AG04450 (cell line): ENCODE results near the gene RSRC1. TPM values are rescaled to one million over a fixed set of nuclear protein-coding genes. Genes with fewer than 3 reads are reported as not detected.
"Not testable (repeated sequence)": the region's sequence is repeated elsewhere in the genome, so short reads cannot be mapped to it uniquely, and the experiment has no call there.

Source experiments
- CTCF ChIA-PET: fragments of 300-600, 350-600 bp; formaldehyde crosslinking; extraction: SDS; loops from one replicate; lab custom pipeline; 2022; ENCODE audit warnings: antibody characterized with exemption, inconsistent platforms; lab: Charles Lee
- POLR2A ChIA-PET: fragments of 350-600 bp; formaldehyde crosslinking; extraction: SDS; loops from one replicate; lab custom pipeline; 2021; ENCODE audit warnings: antibody characterized with exemption, inconsistent platforms; lab: Yijun Ruan, JAX
- DNase-seq: peaks from one replicate; pipeline ENCODE4 v3.0.0-alpha.2; 2011; ENCODE audit warnings: low read depth, low spot score
- H3K27ac ChIP-seq: one replicate; pipeline ENCODE4 v1.5.1; 2012; ENCODE audit warnings: low read depth, low read length, control low read depth
- H3K27me3 ChIP-seq: one replicate; pipeline ENCODE4 v1.6.0; 2012; ENCODE audit warnings: low read length; ENCODE audit not compliant: control insufficient read depth, insufficient read depth
- H3K4me3 ChIP-seq: 2 replicates; pipeline ENCODE4 v1.5.1; 2011; ENCODE audit warnings: mild to moderate bottlenecking, low read depth, low read length, control low read depth
- H3K9me3 ChIP-seq: 2 replicates; pipeline ENCODE4 v1.5.1; 2012; ENCODE audit warnings: low read length; ENCODE audit not compliant: control insufficient read depth, insufficient read depth
- CTCF ChIP-seq: IDR thresholded peaks from 2 replicates; pipeline ENCODE4 v1.5.1; 2011; ENCODE audit warnings: low read depth, low read length, control low read depth, inconsistent platforms
- polyA plus RNA-seq: library from polyadenylated mRNA; depleted of rRNA; stranded (reverse); fragments of >200 nt; gene quantifications from 2 replicates; pipeline ENCODE4 v1.2.3, GENCODE V29; 2011

Gene RSRC1
- polyA plus RNA-seq, 1 experiment, result 6.7 TPM

- DNase-seq, result no peak
- POLR2A ChIA-PET, result interaction anchor here (0.5 kb wide), 1 partner anchor 161 kb away, joined by 3 read pairs; no protein-coding TSS in a partner anchor
- TF ChIP-seq CTCF, result no peak
- CTCF ChIA-PET, result interaction anchor here (1.0 kb wide), 2 partner anchors 32 to 798 kb away, joined by 3 to 4 read pairs; no protein-coding TSS in a partner anchor
- Histone ChIP-seq H3K4me3 (no peak overlapping the region), H3K9me3 (no peaks in the 10 kb centered on the region), H3K27ac (no peak overlapping the region), H3K27me3 (no peaks in the 10 kb centered on the region)
Measured at GRCh38 chr3:158403013-158403412, 293.1 kb downstream of the RSRC1 start.

- DNase-seq, result no peak
- H3K27me3 ChIP-seq, result no peaks in the 10 kb centered on the region
- H3K9me3 ChIP-seq, result no peaks in the 10 kb centered on the region
- no peak overlapping the region for H3K27ac ChIP-seq
- POLR2A ChIA-PET, result no interaction called here
- CTCF ChIA-PET, result interaction anchor here (1.4 kb wide), 1 partner anchor 30 kb away, joined by 3 read pairs; no protein-coding TSS in a partner anchor
- no peak for TF ChIP-seq CTCF
- no peak overlapping the region for H3K4me3 ChIP-seq
Measured at GRCh38 chr3:158404131-158404718, 294.3 kb downstream of the RSRC1 start.

- ChIA-PET POLR2A (no interaction called here), CTCF (interaction anchor here (1.9 kb wide), 1 partner anchor 29 kb away, joined by 12 read pairs; no protein-coding TSS in a partner anchor)
- H3K4me3 ChIP-seq, result no peak overlapping the region
- H3K27ac ChIP-seq, result no peak overlapping the region
- H3K9me3 ChIP-seq, result no peaks in the 10 kb centered on the region
- DNase-seq, result no peak
- no peak for TF ChIP-seq CTCF
- no peaks in the 10 kb centered on the region for H3K27me3 ChIP-seq
Measured at GRCh38 chr3:158405507-158405906, 295.6 kb downstream of the RSRC1 start.

GRCh38 chr3:158407844-158408517 is 298.1 kb downstream of the RSRC1 start:
- ChIA-PET POLR2A (no interaction called here), CTCF (interaction anchor here (0.8 to 1.6 kb wide), 3 partner anchors 26 to 801 kb away, joined by 3 to 4 read pairs (median 3); no protein-coding TSS in a partner anchor)
- no peaks in the 10 kb centered on the region for H3K9me3 ChIP-seq
- no peak overlapping the region for H3K27ac ChIP-seq
- TF ChIP-seq CTCF, result no peak
- H3K27me3 ChIP-seq, result no peaks in the 10 kb centered on the region
- DNase-seq, result no peak
- no peak overlapping the region for H3K4me3 ChIP-seq

- CTCF ChIA-PET, result interaction anchor here (1.3 to 1.6 kb wide), 2 partner anchors 26 to 802 kb away, joined by 3 to 4 read pairs; no protein-coding TSS in a partner anchor
- H3K27ac ChIP-seq, H3K9me3 ChIP-seq, POLR2A ChIA-PET, H3K4me3 ChIP-seq, DNase-seq, H3K27me3 ChIP-seq: not testable (repeated sequence)
Measured at GRCh38 chr3:158408518-158408897, 298.6 kb downstream of the RSRC1 start.
